ENCODE data around the gene TMEM183A.
A peak's percentile ranks its signal among the peaks of the same experiment; 100 is the strongest.
"Not testable (repeated sequence)": the region's sequence is repeated elsewhere in the genome, so short reads cannot be mapped to it uniquely, and the experiment has no call there.

TMEM183A gene, protein sequence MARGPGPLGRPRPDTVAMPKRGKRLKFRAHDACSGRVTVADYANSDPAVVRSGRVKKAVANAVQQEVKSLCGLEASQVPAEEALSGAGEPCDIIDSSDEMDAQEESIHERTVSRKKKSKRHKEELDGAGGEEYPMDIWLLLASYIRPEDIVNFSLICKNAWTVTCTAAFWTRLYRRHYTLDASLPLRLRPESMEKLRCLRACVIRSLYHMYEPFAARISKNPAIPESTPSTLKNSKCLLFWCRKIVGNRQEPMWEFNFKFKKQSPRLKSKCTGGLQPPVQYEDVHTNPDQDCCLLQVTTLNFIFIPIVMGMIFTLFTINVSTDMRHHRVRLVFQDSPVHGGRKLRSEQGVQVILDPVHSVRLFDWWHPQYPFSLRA

DNA sequence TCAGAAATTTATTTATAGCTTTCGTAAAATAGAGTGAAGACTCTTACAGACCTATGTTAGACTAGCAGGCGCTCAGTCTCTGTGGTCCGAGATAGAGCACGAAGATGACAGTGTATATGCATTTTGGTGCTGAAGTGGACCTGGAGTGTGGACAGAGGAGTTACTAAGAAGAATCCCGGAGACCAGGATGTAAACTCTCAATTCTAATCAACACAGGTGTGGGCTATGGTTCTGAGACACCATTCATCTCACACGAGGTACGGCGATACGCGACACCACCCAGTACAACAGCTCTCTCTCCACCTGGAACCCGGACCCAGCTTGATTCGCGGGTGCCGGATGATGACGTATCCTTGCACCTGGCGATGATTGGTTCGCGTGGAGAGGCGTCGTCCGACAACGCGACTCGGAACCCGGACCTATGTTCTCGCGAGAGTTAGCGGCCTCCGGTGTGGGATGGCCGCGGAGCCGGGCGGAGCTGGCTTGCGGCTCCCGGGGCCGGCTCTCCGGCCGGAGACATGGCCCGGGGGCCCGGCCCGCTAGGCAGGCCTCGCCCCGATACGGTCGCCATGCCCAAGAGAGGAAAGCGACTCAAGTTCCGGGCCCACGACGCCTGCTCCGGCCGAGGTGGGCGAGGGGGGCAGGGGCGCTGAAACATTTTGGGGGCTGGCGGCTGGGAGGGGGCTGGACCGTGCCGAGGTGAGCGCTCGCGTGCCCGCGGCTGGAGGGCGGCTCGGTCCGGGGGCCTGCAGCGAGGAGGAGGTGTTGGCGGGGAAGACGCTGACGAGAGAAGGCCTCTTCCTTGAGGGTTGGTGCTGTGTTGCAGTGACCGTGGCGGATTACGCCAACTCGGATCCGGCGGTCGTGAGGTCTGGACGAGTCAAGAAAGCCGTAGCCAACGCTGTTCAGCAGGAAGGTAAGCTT lies at the start of gene TMEM183A:
Gene TMEM183A (plus strand): TSS at position 427 of the 924 bp plus-strand sequence. CDS start 92 bp downstream, at position 519.
- peak; percentile 99 for DNase-seq

DNA sequence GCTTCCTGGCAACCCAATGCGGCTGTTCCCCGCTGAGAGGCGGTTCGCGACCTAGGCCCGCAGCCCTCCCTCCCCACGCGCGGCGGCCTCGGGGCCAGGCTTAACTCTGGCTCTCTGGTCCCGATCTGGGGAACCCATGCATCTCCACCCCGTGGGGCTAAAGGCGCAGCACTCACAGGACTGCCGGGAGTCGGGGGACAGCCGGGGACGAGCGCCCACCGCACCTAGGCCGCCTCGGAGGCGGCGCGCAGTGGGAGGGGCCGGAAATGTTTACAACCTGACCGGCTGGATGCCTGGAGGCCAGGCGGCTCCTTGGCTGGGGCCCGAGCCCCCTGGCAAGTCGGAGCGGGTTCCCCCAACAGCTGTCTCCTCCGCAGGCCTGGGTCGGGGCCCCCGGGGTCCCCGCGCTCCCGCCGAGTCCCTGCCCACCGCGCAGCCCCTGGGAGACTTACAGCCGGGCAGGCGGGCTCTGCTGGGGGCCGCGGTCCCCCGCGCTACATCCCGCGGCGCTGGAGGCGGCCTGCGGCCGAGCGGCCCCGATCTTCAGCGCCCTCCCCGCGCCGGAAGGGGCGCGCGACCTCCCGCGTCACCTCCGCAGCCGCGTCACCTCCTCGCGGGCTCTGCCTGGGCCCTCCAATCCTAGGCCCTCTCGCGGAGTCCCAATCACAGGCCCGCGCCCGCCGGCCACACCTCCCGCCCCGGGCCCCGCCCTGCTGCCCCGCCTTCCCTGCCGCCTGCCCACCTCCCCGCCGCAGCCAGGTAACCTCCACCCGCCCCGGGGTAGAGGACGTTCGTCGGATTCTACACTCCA lies 49.2 kb upstream of the TMEM183A start, which contains the start of gene ADIPOR1:
Gene ADIPOR1 (minus strand): TSS at position 580 of the 811 bp plus-strand sequence. CDS start 7,242 bp downstream, outside the sequence.
- DNase-seq = peak; percentile 93

DNA sequence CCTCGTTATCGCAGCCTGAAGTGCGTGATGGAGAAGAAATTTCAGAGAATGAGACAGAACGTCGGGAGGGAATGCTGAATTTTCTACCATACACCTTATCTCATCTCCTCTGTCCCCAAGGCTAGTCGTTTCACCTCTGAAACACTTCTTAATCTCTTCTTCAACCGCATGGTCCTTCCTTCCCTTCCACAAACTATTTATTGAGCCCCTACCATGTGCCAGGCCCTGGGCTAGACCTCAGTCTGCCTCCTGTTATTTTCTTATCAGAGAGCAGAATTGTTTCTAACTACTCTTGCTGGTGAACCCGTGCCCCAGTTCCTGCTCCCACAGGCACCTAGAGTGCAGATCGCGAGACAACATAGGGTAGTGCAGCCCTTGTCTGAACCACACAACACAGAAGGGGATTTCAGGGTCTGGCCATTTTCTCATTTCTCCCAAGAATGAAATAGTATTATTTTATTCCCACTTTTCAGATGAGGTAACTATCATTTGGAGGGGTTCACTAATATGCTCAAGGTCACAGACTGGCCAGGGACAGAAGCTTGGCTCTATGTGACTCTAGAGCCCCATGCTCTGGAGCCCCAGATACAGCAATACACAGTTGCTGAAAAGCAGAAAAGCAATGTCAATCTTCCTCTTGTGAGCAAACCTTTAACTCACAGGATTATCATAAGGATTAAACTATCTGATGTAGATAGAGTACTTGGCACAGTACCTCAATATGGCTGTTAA lies 48.5 kb upstream of the TMEM183A start:
- no peak for DNase-seq

DNA sequence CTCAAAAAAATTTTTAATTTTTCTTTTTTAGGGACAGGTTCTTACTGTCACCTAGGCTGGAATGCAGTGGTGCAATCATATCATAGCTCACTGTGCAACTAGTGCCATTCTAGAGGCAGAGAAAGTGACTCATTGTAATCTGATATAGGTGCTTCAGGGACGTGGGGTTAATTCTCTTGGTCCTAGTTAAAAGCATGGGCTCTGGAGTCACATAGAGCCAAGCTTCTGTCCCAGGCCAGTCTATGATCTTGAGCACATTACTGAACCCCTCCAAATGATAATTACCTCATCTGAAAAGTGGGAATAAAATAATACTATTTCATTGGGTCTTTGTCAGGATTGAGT lies 47.9 kb upstream of the TMEM183A start:
- DNase-seq = no peak

DNA sequence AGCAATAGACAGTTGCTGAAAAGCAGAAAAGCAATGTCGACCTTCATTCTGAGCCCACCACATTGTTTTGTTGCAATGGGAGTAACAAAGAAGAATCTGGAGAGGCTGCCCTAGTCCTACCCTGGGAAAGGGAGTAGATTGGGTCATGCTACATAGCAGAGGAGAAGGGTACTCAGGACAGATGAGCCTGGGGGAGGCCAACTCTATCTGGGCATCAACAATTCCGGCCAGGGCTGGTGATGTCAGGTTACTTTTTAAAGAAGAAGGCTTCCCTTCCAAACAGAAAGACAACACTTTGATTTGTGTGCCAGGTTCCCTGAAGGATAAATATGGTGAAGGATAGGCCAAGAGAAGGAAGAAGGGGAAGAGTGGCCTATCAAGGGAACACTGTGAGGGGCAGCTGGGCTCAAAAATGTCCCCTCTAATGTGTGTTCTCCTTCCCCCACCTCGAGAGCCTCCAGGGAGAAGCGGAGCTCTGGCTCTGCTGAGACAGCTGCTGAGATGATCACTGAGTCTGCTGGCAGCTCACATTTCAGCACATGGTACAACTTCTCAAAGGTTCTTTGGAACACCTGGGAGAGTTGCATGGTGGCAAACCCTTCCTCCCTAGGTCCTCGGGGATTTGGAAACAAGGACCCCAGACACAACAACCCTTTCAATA lies 45.8 kb upstream of the TMEM183A start:
- no peak for DNase-seq

DNA sequence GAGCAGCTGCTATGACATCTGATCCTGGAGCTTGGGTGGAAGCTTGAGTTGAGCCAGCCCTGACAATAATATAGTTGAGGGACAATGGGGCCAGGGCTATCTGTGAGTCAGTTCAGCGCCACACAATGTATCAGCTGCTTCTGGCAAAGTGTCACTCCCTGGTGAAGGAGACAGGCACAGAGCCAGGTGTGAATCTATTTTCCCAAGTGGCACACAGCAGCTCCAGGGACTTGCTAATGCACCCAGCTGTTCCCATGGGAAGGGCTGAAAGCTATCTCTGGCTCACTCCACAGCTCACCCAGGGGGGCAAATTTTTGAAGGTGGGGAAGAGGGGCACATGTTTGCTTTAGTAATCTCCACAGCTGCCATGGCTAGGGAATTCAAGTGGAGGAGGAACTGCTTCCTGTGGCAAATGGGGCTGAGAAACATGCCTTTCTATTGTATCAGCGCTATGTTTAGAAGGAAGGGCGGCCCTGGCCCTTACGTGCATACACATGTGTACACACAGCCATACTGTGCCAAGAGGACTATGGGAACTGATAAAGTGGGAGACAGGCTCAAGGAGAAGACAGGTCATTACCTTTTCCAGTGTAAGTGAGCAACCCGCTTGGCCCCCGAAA lies 42.3 kb upstream of the TMEM183A start:
- no peak for DNase-seq

DNA sequence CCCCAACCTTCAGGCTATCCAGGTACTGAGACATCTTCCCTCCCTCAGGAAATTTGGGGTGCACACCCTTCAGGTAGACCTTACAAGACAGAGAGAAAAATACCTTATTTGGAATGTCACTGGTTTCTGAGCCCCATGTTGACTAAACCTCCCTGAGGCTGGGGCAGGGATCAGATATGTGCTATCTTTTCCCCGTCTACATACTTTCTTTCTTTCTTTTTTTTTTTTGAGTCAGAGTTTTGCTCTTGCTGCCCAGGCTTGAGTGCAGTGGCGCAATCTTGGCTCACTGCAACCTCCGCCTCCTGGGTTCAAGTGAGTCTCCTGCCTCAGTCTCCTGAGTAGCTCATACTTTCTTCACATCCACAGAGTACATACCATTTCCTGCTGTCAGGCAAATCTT lies 41.8 kb upstream of the TMEM183A start:
- no peak for DNase-seq

DNA sequence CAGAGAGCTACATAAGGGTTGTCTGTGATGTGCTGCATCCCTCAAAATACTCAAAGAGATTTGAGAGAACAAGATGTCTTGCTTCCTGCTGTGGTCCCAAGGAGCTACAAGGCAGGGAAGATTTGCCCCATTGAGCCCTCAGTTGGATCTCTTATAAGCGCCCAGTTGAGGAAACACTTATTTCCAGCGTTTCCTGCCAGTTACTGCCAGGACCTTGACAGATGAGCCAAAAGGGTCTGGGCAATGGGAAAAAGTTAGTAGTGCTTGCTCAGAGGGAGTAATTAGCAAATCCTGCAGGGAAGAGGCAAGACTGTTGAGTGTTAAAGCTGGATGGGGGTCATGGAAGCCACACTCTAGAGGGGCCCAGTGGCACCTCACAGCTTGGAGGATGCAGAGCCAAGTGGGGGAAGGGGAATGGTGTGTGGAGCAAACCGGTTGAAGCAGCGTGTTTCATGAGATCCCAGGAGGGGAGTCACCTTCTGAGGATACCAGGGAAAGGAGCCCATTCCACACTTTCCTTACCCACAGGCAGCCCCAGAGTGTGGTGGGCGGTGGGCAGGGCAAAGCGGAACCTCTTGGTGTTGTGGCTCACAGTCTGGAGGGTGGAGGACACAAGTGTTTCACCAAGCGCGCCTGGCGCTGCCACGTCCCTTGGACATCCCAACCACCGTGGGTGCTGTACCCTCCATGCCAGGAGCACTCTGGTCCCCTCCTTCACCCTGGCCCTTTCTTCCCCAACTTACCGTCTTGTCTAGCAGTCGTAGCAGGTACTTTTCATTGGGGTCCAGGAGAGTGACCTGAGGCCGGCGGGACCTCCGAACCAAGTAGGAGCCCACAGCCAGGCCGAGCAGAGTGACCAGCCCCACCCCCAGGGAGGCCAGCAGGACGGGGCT lies 40.9 kb upstream of the TMEM183A start:
- no peak for DNase-seq

DNA sequence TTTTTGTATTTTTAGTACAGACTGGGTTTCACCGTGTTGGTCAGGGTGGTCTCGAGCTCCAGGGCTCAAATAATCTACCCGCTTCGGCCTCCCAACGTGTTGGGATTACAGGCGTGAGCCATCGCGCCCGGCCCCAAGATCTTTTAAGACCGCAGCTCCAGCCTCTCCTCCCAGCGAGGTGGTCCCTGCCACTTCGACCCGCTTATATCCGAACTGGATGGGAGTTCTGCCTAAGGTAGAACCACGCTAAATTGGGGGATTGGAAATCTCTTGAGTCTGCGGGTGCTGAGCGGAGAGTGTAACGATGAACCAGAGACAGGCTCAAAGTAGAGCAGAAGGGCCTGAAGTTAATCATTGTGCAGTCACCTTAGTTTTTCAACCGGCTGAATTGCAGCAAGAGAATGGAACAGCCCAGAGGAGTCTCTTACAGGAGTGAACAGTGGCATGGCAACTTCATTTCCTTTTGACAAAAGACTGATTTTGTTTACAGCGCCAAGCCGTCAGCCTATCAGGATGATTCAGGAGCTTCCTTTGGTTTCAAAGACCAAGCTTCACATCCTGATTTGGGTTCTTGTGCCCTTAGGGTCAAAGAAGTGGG lies 39.4 kb upstream of the TMEM183A start:
- no peak for DNase-seq

DNA sequence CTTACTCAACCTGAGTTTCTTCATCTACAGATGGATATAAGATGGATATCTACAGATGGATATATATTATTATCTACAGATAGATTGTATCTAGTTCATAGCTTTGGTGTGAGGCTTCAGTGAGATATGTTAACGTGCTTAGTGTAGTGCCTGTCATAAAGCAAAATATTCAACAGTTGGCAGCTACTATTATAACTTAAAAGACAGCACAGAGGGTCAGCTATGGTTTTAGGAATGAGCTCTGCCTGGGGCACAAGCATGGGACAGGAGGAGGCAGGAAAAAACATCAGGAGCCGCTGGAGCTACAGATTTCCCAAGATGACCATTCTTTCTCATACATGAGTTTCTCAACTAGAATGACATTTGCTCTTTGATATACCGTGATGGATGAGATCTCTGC lies 38.8 kb upstream of the TMEM183A start:
- no peak for DNase-seq

DNA sequence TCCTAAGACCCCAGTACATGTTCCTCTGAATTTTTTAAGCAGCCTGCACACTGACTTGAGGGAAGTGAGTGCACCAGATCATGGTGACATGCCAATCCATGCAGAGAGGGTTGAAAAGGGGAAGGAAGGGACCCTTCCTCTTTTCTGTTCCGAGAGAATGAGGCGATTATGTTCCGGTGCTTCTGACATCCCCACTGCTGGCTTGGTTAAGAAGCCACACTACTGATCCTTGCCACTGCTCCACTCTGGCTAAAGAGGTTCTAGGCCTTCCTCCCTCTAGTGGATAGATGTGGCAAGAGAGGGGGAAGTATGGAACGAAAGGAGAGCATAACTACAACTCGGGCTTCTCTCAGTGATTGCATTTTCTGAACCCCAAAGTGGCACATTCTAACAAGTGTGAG lies 38.3 kb upstream of the TMEM183A start:
- DNase-seq = no peak

DNA sequence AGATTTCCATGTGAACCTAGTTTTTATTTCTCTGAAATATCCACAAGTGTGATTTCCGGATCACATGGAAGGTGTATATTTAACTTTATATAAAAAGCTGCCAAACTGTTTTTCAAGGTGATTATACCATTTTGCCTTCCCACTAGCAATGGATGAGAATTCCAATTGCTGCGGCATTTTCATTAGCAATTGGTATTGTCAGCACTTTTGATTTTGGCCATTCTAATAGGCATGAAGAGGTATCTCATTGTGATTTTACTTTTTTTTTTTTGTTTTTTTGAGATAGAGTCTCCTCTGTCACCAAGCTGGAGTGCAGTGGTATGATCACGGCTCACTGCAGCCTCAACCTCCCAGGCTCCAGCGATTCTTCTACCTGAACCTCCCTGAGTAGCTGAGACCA lies 35.1 kb upstream of the TMEM183A start:
- no peak for DNase-seq

DNA sequence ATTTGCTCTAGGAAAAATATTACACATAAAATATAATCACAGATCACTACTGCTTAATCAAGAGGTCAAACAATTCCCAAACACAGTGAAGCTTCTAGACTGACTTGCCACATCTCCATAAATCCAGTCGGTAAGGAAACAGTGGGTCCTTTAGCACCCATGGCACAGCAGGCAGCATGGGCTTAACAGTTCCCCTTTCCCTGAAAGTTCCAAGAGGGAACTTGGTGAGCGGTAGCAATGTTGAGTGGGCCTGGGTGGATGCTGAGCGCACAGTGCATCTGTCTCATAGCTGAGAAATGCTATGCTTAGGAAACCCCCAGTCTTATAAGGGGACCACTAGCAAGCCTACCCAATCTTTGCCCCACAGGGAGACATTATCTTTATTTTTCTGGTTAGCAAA lies 32.3 kb upstream of the TMEM183A start:
- DNase-seq = no peak

DNA sequence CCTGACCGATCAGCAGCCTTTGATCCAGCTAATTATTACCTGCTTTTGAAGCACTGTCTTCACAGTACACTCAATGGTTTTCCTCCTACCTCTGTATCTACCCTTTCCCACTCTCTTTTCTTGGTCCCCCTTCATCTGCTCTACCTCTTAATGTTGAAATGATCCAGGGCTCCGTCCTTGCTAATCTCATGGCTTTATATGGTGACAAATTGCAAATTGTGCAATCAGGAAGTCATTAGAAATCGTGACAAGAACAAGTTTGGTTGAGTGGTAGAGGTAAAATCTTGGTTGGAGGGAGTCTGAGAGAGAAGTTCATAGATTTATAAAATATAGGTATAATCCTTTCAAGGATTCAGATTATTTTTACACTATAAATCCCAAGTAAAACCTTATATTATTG lies 30.5 kb upstream of the TMEM183A start:
- DNase-seq = no peak

DNA sequence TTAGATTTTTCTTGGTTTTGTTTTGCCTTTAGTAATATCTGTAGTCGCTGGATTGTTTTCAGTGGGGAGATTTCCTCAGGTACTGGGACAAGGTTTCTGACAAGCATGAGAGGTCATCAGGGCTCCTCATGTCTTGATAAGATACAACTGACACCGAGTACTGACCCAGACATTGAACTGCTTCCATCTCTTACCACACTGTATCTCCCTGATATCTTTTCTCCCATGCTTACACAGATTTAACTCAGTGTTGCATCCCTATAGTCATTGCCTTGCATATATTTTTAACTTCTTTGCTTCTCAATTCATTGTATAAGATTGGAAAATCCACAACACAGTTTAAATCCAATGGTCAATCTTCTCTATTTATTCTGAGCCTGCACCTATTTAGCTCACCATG lies 27.7 kb upstream of the TMEM183A start:
- no peak for DNase-seq

DNA sequence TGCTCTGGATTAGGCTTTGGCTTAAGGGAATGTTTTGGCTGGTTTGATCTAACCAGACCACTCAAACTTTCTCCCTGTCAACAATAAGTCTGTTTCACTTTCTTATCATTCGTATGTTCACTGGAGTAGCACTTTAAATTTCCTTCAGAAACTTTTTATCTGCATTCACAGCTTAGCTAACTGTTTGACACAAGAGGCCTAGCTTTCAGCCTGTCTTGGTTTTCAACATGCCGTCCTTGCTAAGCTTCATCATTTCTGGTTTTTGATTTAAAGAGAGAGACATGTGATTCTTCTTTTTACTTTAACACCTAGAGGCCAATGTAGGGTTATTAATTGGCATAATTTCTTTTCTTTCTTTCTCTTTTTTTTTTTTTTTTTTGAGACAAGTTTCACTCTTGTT lies 25.2 kb upstream of the TMEM183A start:
- no peak for DNase-seq

DNA sequence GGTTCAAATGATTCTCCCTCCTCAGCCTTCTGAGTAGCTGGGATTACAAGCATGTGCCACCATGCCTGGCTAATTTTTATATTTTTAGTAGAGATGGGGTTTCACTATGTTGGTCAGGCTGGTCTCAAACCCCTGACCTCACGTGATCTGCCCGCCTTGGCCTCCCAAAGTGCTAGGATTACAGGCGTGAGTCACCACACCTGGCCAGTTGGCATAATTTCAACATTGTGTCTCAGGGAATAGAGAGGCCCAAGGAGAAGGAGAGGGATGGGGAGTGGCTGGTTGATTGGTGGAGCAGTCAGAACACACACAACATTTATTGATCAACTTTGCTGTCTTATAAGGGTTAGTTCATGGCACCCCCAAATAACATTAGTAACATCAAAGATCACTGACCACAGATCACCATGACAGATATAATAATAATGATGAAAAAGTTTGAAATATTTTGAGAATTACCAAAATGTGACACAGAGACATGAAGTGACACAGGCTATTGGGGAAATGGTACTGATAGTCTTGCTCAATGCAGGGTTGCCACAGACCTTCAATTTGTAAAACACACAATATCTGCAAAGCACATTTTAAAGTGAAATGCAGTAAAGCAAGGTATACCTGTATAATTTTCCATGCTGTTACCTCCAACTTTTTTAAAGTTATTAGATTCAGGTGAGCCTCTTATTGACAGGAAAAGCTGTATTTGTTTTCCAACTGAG lies 24.3 kb upstream of the TMEM183A start:
- no peak for DNase-seq

DNA sequence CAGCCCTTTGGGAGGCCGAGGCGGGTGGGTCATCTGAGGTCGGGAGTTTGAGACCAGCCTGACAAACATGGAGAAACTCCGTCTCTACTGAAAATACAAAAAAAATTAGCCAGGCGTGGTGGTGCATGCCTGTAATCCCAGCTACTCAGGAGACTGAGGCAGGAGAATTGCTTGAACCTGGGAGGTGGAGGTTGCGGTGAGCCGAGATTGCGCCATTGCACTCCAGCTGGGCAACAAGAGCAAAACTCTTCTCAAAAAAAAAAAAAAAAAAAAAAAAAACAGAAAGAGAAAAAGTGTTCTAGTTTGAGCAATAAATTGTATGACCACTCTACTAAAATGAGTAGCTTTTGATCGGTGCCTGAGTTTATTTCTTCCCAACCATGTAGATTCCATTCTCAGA lies 21.1 kb upstream of the TMEM183A start:
- DNase-seq = not testable (repeated sequence)

DNA sequence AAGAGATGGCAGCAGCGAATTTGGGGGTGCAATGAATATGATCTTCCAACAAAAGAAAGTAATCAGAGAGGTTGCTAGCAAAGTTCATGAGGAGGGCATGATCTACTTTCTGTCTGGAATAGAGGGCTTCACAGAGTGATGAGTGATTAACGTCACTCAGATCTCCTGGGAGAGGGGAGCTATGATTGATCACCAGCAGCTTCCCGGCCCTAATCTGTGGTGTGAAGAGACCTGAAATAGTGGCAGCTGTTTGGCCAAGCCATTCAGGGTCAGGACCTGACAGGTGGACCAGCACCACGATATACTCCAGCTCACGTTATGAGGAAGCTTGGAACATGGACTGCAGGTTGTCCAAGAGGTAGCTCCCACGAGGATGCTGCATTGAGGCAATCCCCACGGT lies 19.9 kb upstream of the TMEM183A start:
- no peak for DNase-seq

All from NCI-H1048 (cell line).